Endothelial cell of umbilical vein (primary cell): ENCODE data around the gene SIGLECL1. TPM values are rescaled to one million over a fixed set of nuclear protein-coding genes. Genes with fewer than 3 reads are reported as not detected.

Experiments
- BruUV-seq: library from RNA; stranded (reverse); fragments of 400-500 nt; replicated peaks from 2 replicates; lab custom pipeline; 2021; lab: Mats Ljungman, UMichigan
- CTCF ChIA-PET: fragments of 300-600, 350-600 bp; sonication (Branson Sonifier 250); formaldehyde crosslinking; loops from one replicate; lab custom pipeline; 2021; ENCODE audit warnings: antibody characterized with exemption, inconsistent platforms; lab: Charles Lee
- POLR2A ChIA-PET: fragments of 300-600, 350-600 bp; sonication (Branson Sonifier 250); formaldehyde crosslinking; loops from one replicate; lab custom pipeline; 2021; ENCODE audit warnings: antibody characterized with exemption, inconsistent platforms; lab: Charles Lee
- DNase-seq: peaks from one replicate; pipeline ENCODE4 v3.0.0-alpha.2; 2011; ENCODE audit warnings: low read depth, low spot score
- FAIRE-seq: peaks from 2 replicates; lab custom pipeline; 2011; peaks lifted over from hg19 to GRCh38; lab: Jason Lieb, UNC
- H2AFZ ChIP-seq: 2 replicates; pipeline ENCODE4 v1.6.0; 2012; ENCODE audit warnings: low read depth, low read length, control low read depth, inconsistent platforms
- H3K27ac ChIP-seq: 2 replicates; pipeline ENCODE4 v1.5.1; 2011; ENCODE audit warnings: low read depth, mild to moderate bottlenecking, control low read depth, low read length, moderate library complexity; ENCODE audit not compliant: insufficient read depth
- H3K27me3 ChIP-seq, 2 experiments: 2 replicates each; pipeline versions ENCODE4 v1.6.0 to v1.6.1; 2011; ENCODE audit warnings: low read length in 2 of 2, mixed read lengths in 1 of 2; ENCODE audit not compliant: control insufficient read depth in 2 of 2, insufficient read depth in 2 of 2
- H3K36me3 ChIP-seq, 2 experiments: 2 replicates in 1 of 2; 3 replicates in 1 of 2; pipeline ENCODE4 v1.5.1; 2011; ENCODE audit warnings: low read length in 2 of 2, mild to moderate bottlenecking in 1 of 2, moderate library complexity in 1 of 2; ENCODE audit not compliant: control insufficient read depth in 2 of 2, insufficient read depth in 2 of 2; ENCODE audit errors: extremely low read depth in 1 of 2
- H3K4me1 ChIP-seq: 3 replicates; pipeline ENCODE4 v1.5.1; 2011; ENCODE audit warnings: mild to moderate bottlenecking, low read length; ENCODE audit not compliant: control insufficient read depth, insufficient read depth; ENCODE audit errors: extremely low read depth
- H3K4me2 ChIP-seq: 2 replicates; pipeline ENCODE4 v1.6.1; 2011; ENCODE audit warnings: low read length, control low read depth, mixed read lengths; ENCODE audit not compliant: insufficient read depth
- H3K4me3 ChIP-seq, 3 experiments: fragments of 200-600 bp in 1 of 3; sonication (generic), shearing (Covaris generic) in 1 of 3; replicated peaks in 1 of 3; 2 replicates each; pipeline ENCODE4 v1.5.1; 2011 to 2016; ENCODE audit warnings: control low read depth in 3 of 3, low read length in 3 of 3, mild to moderate bottlenecking in 2 of 3, inconsistent platforms in 1 of 3, low read depth in 1 of 3, moderate library complexity in 1 of 3; ENCODE audit not compliant: insufficient read depth in 1 of 3
- H3K79me2 ChIP-seq: 2 replicates; pipeline ENCODE4 v1.6.0; 2012; ENCODE audit warnings: low read length, inconsistent platforms; ENCODE audit not compliant: control insufficient read depth, insufficient read depth
- H3K9ac ChIP-seq: replicated peaks from 2 replicates; pipeline ENCODE3; 2011; ENCODE audit warnings: low read length, control low read depth; ENCODE audit not compliant: insufficient read depth; ENCODE audit errors: extremely low read depth
- H3K9me1 ChIP-seq: replicated peaks from 3 replicates; pipeline ENCODE4 v1.6.0; 2011; ENCODE audit warnings: mild to moderate bottlenecking, low read length; ENCODE audit not compliant: control insufficient read depth, insufficient read depth; ENCODE audit errors: extremely low read depth
- H3K9me3 ChIP-seq: replicated peaks from 2 replicates; pipeline ENCODE4 v1.5.1; 2012; ENCODE audit warnings: low read length, inconsistent platforms; ENCODE audit not compliant: control insufficient read depth, insufficient read depth
- H4K20me1 ChIP-seq: replicated peaks from 2 replicates; pipeline ENCODE3; 2011; ENCODE audit warnings: mild to moderate bottlenecking, low read length; ENCODE audit not compliant: control insufficient read depth, insufficient read depth; ENCODE audit errors: extremely low read depth
- CTCF ChIP-seq, 2 donors: IDR thresholded peaks; 1 replicate in 1 of 2; 2 replicates in 1 of 2; pipeline ENCODE4 v1.5.1; 2011; ENCODE audit warnings: low read length in 2 of 2, mild to moderate bottlenecking in 2 of 2, moderate library complexity in 2 of 2, control low read depth in 1 of 2, inconsistent platforms in 1 of 2, low read depth in 1 of 2; ENCODE audit not compliant: insufficient read depth in 1 of 2; ENCODE audit errors: extremely low read depth in 1 of 2
- EZH2 ChIP-seq: IDR thresholded peaks from 2 replicates; pipeline ENCODE4 v1.6.1; 2012; ENCODE audit warnings: borderline replicate concordance, low read depth, mild to moderate bottlenecking, moderate library complexity, low read length, inconsistent platforms; ENCODE audit not compliant: severe bottlenecking
- FOS ChIP-seq: IDR thresholded peaks from 2 replicates; pipeline ENCODE4 v1.6.1; 2011; ENCODE audit warnings: mild to moderate bottlenecking, low read length, moderate library complexity, borderline replicate concordance; ENCODE audit not compliant: insufficient read depth
- GATA2 ChIP-seq: IDR thresholded peaks from 2 replicates; pipeline ENCODE4 v1.7.0; 2011; ENCODE audit warnings: low read depth, mild to moderate bottlenecking, moderate library complexity, mixed read lengths, low read length; ENCODE audit not compliant: insufficient read length, insufficient read depth
- JUN ChIP-seq: IDR thresholded peaks from 2 replicates; pipeline ENCODE4 v1.6.1; 2011; ENCODE audit warnings: borderline replicate concordance, low read depth; ENCODE audit not compliant: insufficient read length, insufficient read depth
- MAX ChIP-seq: IDR thresholded peaks from 2 replicates; pipeline ENCODE4 v1.6.1; 2011; ENCODE audit not compliant: insufficient read depth, insufficient read length
- MYC ChIP-seq: IDR thresholded peaks from one replicate; pipeline ENCODE4 v1.6.1; 2011; ENCODE audit warnings: mild to moderate bottlenecking, low read depth, low read length
- POLR2A ChIP-seq: IDR thresholded peaks from 2 replicates; pipeline ENCODE4 v1.6.1; 2012; ENCODE audit warnings: low read depth, mild to moderate bottlenecking, control low read depth, low read length
- POLR2AphosphoS5 ChIP-seq: IDR thresholded peaks from 2 replicates; pipeline ENCODE4 v1.6.1; 2012; ENCODE audit warnings: low read depth, mild to moderate bottlenecking, control low read depth, low read length, moderate library complexity; ENCODE audit not compliant: insufficient read depth
- dilution Hi-C: fragments of 300-500 bp; cut with MboI; formaldehyde crosslinking; loops from one replicate; pipeline ENCODE4 v1.15.0; 2019; ENCODE audit warnings: low sequenced_read_pairs; ENCODE audit not compliant: extremely low pct_ligation_motif_present
- intact Hi-C: fragments of 100-400 bp; cut with micrococcal nuclease; formaldehyde crosslinking; loops from one replicate; pipeline ENCODE4 v1.10.0; 2022
- polyA plus RNA-seq, 4 experiments: library from polyadenylated mRNA; depleted of rRNA in 3 of 4; stranded (reverse) in 3 of 4; unstranded in 1 of 4; fragments of >200 nt; gene quantifications; 2 replicates each; pipeline versions ENCODE4 v1.2.1 to v1.2.3, GENCODE V29; 2011 to 2012; ENCODE audit warnings: missing spikeins in 1 of 4
- total RNA-seq: library from RNA; stranded (reverse); gene quantifications from 2 replicates; pipeline ENCODE4 v1.2.3, GENCODE V29; 2021

The SIGLECL1 gene
- total and polyA plus RNA-seq, 2 donors (not counting 3 experiments of a cell fraction or from before 2014, with no cell fraction given): not detected

- no peak overlapping the region for H3K4me2 ChIP-seq
- no peaks in the 10 kb centered on the region for H3K4me1 ChIP-seq
- no peak overlapping the region for H2AFZ ChIP-seq
- H3K9me1 ChIP-seq: no peaks in the 10 kb centered on the region
- TF ChIP-seq POLR2AphosphoS5: no peak
- TF ChIP-seq JUN: no peak
- TF ChIP-seq GATA2: no peak
- H4K20me1 ChIP-seq: no peaks in the 10 kb centered on the region
- H3K27ac ChIP-seq: no peak overlapping the region
- FAIRE-seq (no peak), DNase-seq (no peak)
- H3K9ac ChIP-seq: no peak overlapping the region
- no peaks in the 10 kb centered on the region for H3K79me2 ChIP-seq
- no peaks in the 10 kb centered on the region for H3K27me3 ChIP-seq
- H3K9me3 ChIP-seq: no peaks in the 10 kb centered on the region
- dilution Hi-C loops (no loop called here), intact Hi-C loops (no loop called here)
- CTCF ChIA-PET: no interaction called here
- no peaks in the 10 kb centered on the region for H3K36me3 ChIP-seq
- no TSS peak for BruUV-seq
- no peak overlapping the region for H3K4me3 ChIP-seq
- POLR2A ChIA-PET: no interaction called here
Measured at GRCh38 chr19:51211833-51212232, 39.0 kb upstream of the SIGLECL1 start.

GRCh38 chr19:51219307-51219706 lies 31.6 kb upstream of the SIGLECL1 start:
- Histone ChIP-seq H3K36me3 (no peaks in the 10 kb centered on the region), H3K9me1 (no peaks in the 10 kb centered on the region), H3K4me1 (no peaks in the 10 kb centered on the region), H3K27ac (no peak overlapping the region), H3K27me3 (no peaks in the 10 kb centered on the region), H3K9ac (no peak overlapping the region), H3K79me2 (no peaks in the 10 kb centered on the region), H3K4me3 (no peak overlapping the region), H3K9me3 (no peaks in the 10 kb centered on the region), H2AFZ (no peak overlapping the region), H4K20me1 (no peaks in the 10 kb centered on the region), H3K4me2 (no peak overlapping the region)
- FAIRE-seq: no peak
- dilution Hi-C loops: no loop called here
- intact Hi-C loops: no loop called here
- CTCF ChIA-PET: no interaction called here
- BruUV-seq: no TSS peak
- TF ChIP-seq POLR2A (no peak), FOS (no peak), EZH2 (no peak), JUN (no peak), POLR2AphosphoS5 (no peak), MYC (no peak), GATA2 (no peak), MAX (no peak), CTCF (IDR thresholded peaks at IDR 0.05; ENCODE audit: extremely low read depth in 1 of 2, insufficient read depth in 1 of 2, low read depth in 1 of 2, low read length in 2 of 2) (no peak)
- DNase-seq: no peak
- POLR2A ChIA-PET: no interaction called here
